DND-41 (cell line): ENCODE measurements around the gene LAMTOR3.

Source experiments
- EZH2 ChIP-seq: IDR thresholded peaks from 3 replicates; pipeline ENCODE4 v1.6.1; 2012; ENCODE audit warnings: borderline replicate concordance, low read depth, mild to moderate bottlenecking, moderate library complexity, low read length, inconsistent platforms; ENCODE audit not compliant: severe bottlenecking
- TF ChIP-seq, protein P1 (sequence below): IDR thresholded peaks from 2 replicates; pipeline ENCODE4 v1.5.1; 2012; ENCODE audit warnings: borderline replicate concordance, low read length, moderate library complexity, mild to moderate bottlenecking; ENCODE audit not compliant: poor library complexity, severe bottlenecking; ENCODE audit errors: extremely low read depth

- TF ChIP-seq, protein P1, sequence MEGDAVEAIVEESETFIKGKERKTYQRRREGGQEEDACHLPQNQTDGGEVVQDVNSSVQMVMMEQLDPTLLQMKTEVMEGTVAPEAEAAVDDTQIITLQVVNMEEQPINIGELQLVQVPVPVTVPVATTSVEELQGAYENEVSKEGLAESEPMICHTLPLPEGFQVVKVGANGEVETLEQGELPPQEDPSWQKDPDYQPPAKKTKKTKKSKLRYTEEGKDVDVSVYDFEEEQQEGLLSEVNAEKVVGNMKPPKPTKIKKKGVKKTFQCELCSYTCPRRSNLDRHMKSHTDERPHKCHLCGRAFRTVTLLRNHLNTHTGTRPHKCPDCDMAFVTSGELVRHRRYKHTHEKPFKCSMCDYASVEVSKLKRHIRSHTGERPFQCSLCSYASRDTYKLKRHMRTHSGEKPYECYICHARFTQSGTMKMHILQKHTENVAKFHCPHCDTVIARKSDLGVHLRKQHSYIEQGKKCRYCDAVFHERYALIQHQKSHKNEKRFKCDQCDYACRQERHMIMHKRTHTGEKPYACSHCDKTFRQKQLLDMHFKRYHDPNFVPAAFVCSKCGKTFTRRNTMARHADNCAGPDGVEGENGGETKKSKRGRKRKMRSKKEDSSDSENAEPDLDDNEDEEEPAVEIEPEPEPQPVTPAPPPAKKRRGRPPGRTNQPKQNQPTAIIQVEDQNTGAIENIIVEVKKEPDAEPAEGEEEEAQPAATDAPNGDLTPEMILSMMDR: no peak
- no peak for TF ChIP-seq EZH2
Observed at GRCh38 chr4:99918656-99919055, 24.4 kb upstream of the LAMTOR3 start.
